Urinary bladder (tissue), 4 donors: ENCODE data around the gene GPR141. TPM values are rescaled to one million over a fixed set of nuclear protein-coding genes. Genes with fewer than 3 reads are reported as not detected.

Source experiments
- DNase-seq: peaks from one replicate; pipeline ENCODE4 v3.0.0-alpha.2; 2015; ENCODE audit errors: extremely low spot score
- H3K27ac ChIP-seq: one replicate; pipeline ENCODE4 v1.5.1; 2013; ENCODE audit warnings: low read depth, mild to moderate bottlenecking, moderate library complexity
- H3K36me3 ChIP-seq: one replicate; pipeline ENCODE4 v1.6.1; 2013; ENCODE audit warnings: mild to moderate bottlenecking, moderate library complexity; ENCODE audit not compliant: insufficient read depth
- H3K4me1 ChIP-seq: one replicate; pipeline ENCODE4 v1.6.1; 2013; ENCODE audit warnings: mild to moderate bottlenecking, moderate library complexity; ENCODE audit not compliant: insufficient read depth
- H3K4me3 ChIP-seq: one replicate; pipeline ENCODE4 v1.5.1; 2013; ENCODE audit warnings: low read depth, low read length
- WGBS: extraction: QIAGEN DNeasy Blood & Tissue Kit; methylation state at CpG from one replicate; pipeline ENCODE4 v1.1.7; 2013; 5-methylcytosine and 5-hydroxymethylcytosine counted together
- polyA plus RNA-seq: library from polyadenylated mRNA; stranded (reverse); fragments of 200-250 nt; gene quantifications from one replicate; pipeline ENCODE4 v1.2.3, GENCODE V29; 2013
- total RNA-seq: library from RNA; depleted of rRNA; stranded (reverse); fragments of >200 nt; gene quantifications from one replicate; pipeline ENCODE4 v1.2.3, GENCODE V29; 2014
- donor health status: healthy with polysubstance abuse.
- donor health status: healthy.

GPR141 gene
- total and polyA plus RNA-seq, 2 donors: 0.16 to 3.1 TPM

DNA sequence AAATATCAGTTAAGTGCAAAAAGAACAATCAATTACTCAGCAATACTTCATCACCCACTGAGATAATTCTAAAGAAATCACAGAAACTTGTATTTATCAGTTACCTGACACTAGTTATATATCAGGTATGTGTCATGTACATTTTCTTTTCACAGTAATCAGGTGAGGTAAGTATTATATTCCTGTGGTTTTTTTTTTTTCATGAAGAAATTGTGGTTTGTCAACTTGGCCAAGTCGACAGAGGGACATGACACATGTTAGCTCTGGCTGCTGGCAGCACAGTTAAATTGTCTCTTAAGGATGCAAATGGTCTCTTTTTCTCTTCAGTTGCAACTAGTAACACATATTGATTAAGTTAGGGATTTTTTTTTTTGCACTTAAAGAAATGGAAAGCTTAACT, 13.7 kb upstream of the GPR141 start:
- no peaks in the 10 kb centered on the region for H3K4me1 ChIP-seq
- no peak overlapping the region for H3K27ac ChIP-seq
- H3K36me3 ChIP-seq: no peaks in the 10 kb centered on the region
- WGBS: 57% methylated on average over 1 of the region's 1 CpG
- no peak overlapping the region for H3K4me3 ChIP-seq
- no peak for DNase-seq

DNA sequence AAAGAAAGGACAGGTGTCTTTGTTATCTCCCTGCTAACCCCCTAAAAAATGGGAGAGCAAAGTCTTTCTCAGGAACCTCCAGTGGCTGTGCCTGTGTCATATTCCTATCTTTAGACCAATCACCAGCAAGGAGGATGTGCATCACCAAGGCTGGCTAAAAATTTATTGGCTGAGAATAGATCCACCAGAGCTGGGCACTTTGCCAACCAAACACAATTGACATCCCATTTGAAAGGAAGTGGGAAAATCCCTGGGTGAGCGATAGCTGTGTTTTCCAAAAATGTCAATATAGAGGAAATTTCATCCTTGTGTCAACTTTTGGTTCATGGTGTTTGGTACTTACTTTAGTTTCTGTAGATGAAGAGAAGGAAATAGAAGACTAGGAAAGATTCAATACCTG, 13.1 kb upstream of the GPR141 start:
- DNase-seq: no peak
- Histone ChIP-seq H3K4me3 (no peak overlapping the region), H3K4me1 (no peaks in the 10 kb centered on the region), H3K27ac (no peak overlapping the region), H3K36me3 (no peaks in the 10 kb centered on the region)
- WGBS: 68% methylated on average over 1 of the region's 1 CpG

DNA sequence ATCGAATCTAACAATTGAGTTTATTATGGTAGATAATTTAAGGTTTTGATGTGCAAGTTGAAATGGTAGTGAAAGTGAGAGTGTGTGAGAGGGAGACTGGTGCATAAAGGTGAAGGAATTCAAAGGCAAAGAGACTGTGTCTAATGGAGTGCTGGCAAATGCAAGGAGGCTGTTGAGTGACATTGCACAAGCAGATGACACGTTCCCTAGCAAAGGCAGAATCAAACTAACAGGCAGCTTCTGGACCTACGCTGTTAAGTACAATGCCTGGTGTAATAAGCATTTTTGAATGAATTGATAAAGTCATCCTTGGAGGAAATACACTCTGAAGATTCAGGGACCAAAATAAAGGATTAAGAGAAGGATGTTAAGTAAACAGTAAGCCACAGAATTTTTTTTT, 11.7 kb upstream of the GPR141 start:
- Histone ChIP-seq H3K4me1 (no peaks in the 10 kb centered on the region), H3K4me3 (no peak overlapping the region), H3K27ac (no peak overlapping the region), H3K36me3 (no peaks in the 10 kb centered on the region)
- 62% methylated on average over 3 of the region's 3 CpGs for WGBS
- no peak for DNase-seq

DNA sequence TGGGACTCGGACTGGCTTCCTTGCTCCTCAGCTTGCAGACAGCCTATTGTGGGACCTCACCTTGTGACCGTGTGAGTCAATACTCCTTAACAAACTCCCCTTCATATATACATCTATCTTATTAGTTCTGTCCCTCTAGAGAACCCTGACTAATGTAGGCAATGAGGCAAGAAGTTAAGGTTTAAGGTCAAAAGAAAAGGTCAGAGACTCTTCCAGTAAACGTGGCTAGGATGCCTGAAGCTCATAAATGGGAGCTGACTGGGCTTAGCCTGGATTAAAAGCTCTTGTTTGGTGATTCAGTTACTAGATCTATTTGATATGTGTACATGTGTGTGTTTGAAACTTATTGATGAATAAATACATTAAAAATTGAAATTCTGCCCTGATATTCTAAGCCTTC, 10.6 kb upstream of the GPR141 start:
- WGBS: 61% methylated on average over 3 of the region's 3 CpGs
- no peak for DNase-seq

DNA sequence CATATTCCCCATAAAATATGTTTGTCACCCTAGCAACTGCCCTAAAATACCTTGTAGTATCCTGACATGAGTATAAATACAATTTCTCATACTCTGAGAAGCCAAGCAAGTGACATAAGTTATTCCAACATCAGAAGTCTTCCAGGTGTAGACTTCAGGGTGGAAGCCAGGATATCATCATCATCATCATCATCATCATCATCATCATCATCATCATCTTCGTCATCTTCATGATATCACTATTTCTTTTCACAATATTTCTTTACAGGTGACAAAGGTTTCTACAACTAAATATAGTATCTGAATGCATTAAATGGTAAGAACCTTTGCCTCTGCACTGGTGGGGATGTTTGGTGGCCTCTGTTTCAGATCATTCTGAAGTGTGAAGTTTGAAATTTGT, 10.0 kb upstream of the GPR141 start:
- DNase-seq: no peak

More for the DNA sequence above, 10.6 kb upstream of the GPR141 start:
- Histone ChIP-seq H3K27ac (no peak overlapping the region), H3K4me1 (no peaks in the 10 kb centered on the region), H3K36me3 (no peaks in the 10 kb centered on the region), H3K4me3 (no peak overlapping the region)

DNA sequence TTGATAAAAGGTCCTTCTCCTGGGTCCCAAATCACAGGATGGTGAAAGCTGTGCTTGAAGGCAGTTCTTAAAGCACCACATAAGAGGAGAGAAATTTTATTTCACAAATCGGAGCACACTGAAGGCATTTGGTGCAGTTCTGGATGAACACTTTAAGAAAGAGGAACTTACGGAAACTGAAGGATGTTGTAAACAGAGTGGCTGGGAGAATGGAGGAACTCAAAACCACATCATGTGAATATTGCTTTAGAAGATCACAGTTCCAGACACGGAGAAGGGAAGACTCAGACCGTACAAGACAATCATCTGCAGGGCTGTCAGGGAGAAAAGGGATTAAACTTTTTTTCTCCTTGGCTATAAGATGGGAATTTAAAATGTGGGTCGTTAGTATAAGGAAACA, 9.0 kb upstream of the GPR141 start:
- H3K4me1 ChIP-seq: no peaks in the 10 kb centered on the region
- WGBS: 40% methylated on average over 5 of the region's 5 CpGs
- H3K4me3 ChIP-seq: no peak overlapping the region
- DNase-seq: no peak
- H3K27ac ChIP-seq: no peak overlapping the region
- no peaks in the 10 kb centered on the region for H3K36me3 ChIP-seq

More for the DNA sequence above, 10.0 kb upstream of the GPR141 start:
- H3K27ac ChIP-seq: no peak overlapping the region
- H3K4me1 ChIP-seq: no peaks in the 10 kb centered on the region
- WGBS: 81% methylated on average over 1 of the region's 1 CpG
- no peaks in the 10 kb centered on the region for H3K36me3 ChIP-seq
- H3K4me3 ChIP-seq: no peak overlapping the region

DNA sequence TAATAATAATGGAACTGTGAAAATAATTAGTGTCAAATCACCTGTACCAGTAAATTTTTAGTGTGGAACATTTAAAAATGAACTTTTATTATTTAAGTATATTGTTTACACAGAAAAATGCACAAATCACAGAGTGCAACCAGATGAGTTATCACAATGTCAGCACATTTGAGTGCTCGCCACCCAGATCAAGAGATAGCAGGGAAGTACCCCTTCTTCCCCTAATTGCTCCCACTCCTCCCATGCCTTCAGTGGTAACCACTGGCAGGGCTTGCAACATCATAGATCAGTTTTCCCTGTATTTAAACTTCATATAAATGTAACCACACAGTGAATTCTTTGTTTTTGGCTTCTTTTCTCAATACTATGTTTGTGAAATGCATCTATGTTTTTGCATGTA, 7.8 kb upstream of the GPR141 start:
- Histone ChIP-seq H3K36me3 (no peaks in the 10 kb centered on the region), H3K27ac (no peak overlapping the region), H3K4me1 (no peaks in the 10 kb centered on the region), H3K4me3 (no peak overlapping the region)
- DNase-seq: no peak
- WGBS: 77% methylated on average over 1 of the region's 1 CpG

DNA sequence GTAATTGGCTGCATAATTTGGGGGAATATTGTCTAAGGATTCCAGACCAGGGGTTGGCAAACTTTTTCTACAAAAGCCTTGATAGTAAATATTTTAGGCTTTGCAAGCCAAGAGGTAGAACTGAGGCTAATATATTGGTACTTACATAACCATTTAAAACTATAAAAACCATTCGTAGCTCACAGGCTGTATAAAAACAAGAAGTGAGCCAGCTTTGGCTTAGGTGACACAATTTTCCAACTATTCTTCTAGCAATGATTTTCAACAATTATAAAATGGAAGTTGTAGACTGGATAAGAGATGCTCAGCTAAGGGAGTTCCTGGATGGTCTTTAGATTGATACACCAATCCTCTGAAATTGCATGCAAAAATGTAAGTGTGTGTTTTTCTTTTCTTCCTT, 1.4 kb downstream of the GPR141 start:
- DNase-seq: no peak
- Histone ChIP-seq H3K4me3 (no peak overlapping the region), H3K4me1 (no peaks in the 10 kb centered on the region), H3K27ac (no peak overlapping the region), H3K36me3 (no peaks in the 10 kb centered on the region)
- 39% methylated on average over 1 of the region's 1 CpG for WGBS

DNA sequence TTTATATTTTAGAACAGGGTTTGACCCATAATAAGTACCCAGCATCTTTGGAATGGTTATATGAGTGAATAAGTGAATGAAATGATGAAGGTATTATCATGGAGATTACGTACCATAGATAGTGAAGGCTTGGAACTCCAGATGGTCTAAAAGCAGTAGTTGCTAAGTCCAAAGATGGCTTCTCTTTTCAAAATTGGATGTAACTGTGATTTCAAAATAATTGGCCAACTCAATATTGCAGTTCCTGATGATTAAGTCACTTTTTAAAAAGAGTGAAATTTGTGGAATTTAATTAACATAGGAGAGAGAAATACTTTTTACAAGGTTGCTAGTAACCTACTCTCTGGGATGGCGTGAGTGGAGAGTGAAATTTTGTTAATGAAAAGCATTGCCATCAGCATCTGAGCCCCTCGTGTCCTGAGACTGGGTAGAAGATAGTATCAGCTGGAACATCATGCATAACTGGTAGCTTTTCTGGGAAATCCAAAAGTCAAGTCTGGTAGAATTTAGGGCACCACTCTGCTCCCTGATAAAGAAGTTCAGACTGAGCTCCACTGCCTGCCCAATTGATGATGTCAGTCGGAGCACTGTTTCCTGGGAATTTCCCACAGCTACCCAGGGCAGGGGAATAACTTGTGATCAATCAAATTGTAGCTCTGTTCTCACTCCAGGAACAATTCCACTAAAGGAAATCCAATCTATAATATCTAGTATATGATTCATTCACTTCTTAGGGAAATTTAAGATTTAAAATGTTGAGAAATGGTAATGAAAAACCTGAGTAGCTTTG, 3.2 kb downstream of the GPR141 start:
- WGBS: 76% methylated on average over 4 of the region's 4 CpGs

DNA sequence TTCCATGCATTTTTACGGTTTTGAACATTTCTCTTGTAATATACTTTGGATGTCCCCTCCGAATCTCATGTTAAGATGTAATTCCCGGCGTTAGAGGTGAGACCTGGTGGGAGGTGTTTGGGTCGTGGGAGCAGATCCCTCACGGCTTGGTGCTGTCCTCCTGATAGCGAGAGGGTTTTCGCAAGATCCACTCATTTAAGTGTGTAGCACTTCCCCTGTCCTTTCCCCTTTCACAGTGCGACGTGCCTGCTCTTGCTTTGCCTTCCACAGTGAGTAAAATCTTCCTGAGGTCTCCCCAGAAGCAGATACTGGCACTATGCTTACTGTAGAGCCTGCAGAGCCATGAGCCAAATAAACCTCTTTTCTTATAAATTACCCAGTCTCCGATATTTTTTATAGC, 6.6 kb downstream of the GPR141 start:
- Histone ChIP-seq H3K4me1 (no peaks in the 10 kb centered on the region), H3K27ac (no peak overlapping the region), H3K4me3 (no peak overlapping the region), H3K36me3 (no peaks in the 10 kb centered on the region)
- no peak for DNase-seq
- WGBS: 81% methylated on average over 11 of the region's 11 CpGs

More for the DNA sequence above, 3.2 kb downstream of the GPR141 start:
- no peak for DNase-seq
- Histone ChIP-seq H3K4me3 (no peak overlapping the region), H3K4me1 (no peaks in the 10 kb centered on the region), H3K36me3 (no peaks in the 10 kb centered on the region), H3K27ac (no peak overlapping the region)

DNA sequence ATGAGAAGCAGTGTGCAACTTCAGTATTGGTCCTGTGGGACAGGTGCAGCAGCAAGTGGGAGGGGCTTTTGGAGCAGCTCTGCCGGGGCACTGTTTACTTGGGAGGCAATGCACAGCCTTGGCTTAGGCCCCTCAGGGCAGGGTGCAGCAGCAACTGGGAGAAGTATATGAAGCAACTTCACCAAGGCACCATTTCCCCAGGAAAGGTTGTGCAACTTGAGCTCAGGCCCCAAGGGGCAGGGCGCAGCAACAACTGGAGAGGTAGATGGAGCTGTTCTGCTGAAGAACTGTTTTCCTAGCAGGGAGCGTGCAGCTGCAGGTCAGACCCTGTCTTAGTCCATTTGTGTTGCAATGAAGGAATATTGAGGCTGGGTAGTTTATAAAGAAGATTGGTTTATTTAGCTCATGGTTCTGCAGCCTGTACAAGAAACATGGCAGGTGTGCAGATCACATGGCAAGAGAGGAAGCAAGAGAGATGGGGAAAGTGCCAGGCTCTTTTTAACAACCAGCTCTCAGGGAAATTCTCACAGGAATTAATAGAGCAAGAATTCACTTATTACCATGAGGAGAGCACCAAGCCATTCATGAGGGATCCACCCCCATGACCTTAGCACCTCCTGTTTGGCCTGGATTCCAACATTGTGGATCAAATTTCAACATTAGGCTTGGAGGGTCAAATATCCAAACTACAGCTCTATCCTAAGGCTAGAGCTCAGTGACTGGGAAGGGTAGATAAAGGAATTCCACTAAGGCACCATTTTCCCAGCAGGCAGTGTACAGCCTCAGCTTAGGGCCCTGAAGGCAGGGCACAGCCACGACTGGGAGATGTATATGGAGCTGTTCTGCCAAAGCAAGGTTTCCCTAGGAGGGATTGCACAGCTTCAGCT, 10.9 kb downstream of the GPR141 start:
- H3K4me1 ChIP-seq: no peaks in the 10 kb centered on the region
- no peak for DNase-seq
- H3K27ac ChIP-seq: no peak overlapping the region
- WGBS: 74% methylated on average over 4 of the region's 4 CpGs
- H3K4me3 ChIP-seq: no peak overlapping the region
- no peaks in the 10 kb centered on the region for H3K36me3 ChIP-seq

DNA sequence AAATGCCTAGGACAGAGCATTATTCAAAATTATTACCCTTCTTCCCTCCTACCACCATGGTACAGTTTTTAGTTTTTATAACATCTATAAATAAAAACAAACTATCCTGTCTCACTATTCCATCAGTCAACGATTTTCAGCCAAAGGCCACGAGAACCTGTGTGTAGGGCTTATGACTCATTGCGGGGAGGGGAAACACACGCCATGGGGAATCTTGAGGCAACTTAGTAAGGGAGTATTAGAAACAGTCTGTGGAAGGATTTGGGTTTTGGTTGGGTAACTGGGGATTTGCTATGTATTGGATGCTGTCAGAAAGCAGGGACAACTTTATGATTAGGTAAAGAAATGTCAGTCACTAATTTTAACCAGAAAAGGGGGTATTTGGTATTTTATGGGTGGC, 14.7 kb downstream of the GPR141 start:
- Histone ChIP-seq H3K27ac (no peak overlapping the region), H3K36me3 (no peaks in the 10 kb centered on the region), H3K4me1 (no peaks in the 10 kb centered on the region), H3K4me3 (no peak overlapping the region)
- DNase-seq: no peak
- 76% methylated on average over 4 of the region's 4 CpGs for WGBS

DNA sequence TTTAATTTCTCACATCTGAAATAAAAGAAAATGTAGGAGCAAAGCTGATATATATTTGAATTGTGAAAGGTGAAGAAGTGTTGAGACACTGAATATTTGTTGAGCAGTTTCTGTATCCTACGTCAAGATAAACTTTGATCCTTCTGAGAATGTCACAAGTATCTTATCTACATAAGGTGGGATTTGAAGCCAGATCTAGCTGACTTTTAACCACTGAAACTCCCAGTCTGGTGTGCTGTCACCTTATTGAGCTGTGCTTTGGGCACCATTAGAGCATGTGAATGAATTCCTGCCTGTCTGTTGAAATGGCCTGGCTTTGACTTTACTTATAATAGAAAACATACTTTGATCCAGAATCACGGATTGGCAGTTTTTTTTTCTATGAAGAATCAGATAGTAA, 15.2 kb downstream of the GPR141 start:
- no peak for DNase-seq
- WGBS: 71% methylated on average over 2 of the region's 2 CpGs
- H3K4me1 ChIP-seq: no peaks in the 10 kb centered on the region

DNA sequence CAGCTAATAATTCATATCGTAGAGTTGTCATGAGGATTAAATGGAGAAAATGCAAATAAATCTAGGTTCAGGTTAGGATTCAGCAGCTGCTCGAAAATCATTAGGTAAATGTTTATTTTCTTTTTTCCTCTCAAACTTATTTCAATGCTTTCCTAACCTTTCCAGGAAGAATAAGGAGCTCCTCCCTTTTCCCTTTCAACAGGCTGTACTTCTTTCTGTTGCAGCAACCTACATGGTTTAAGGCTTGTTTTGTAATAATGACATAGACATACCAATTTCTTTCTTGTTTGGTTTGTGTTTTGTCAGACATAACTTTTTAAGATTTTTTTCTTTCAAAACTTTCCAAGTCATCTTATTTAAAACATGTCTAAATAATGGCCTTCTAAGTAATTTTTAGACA, 18.2 kb downstream of the GPR141 start:
- no peak overlapping the region for H3K4me3 ChIP-seq
- no peaks in the 10 kb centered on the region for H3K4me1 ChIP-seq
- DNase-seq: no peak
- 58% methylated on average over 2 of the region's 2 CpGs for WGBS
- H3K27ac ChIP-seq: no peak overlapping the region
- H3K36me3 ChIP-seq: no peaks in the 10 kb centered on the region

More for the DNA sequence above, 15.2 kb downstream of the GPR141 start:
- no peak overlapping the region for H3K4me3 ChIP-seq
- no peaks in the 10 kb centered on the region for H3K36me3 ChIP-seq
- H3K27ac ChIP-seq: no peak overlapping the region
